ENCODE measurements around the gene INTS11. TPM values are rescaled to one million over a fixed set of nuclear protein-coding genes. Genes with fewer than 3 reads are reported as not detected.

INTS11 gene
- total and polyA plus RNA-seq, 2 of the 13 experiments (the other 11 are each of a cell fraction or from before 2014, with no cell fraction given), result 52.8 to 94.8 TPM

GRCh38 chr1:1325288-1326074 lies 1.0 kb upstream of the INTS11 start (continued):
- TF ChIP-seq ZHX2 (IDR thresholded peaks at IDR 0.05; ENCODE audit: low read depth) (no peak), ZHX2 (CRISPR knock-in tag; IDR thresholded peaks at IDR 0.05; ENCODE audit: borderline replicate concordance) (no peak), ZNF432 (CRISPR knock-in tag; IDR thresholded peaks at IDR 0.05; ENCODE audit: borderline replicate concordance) (no peak), ARNTL (CRISPR knock-in tag; IDR thresholded peaks at IDR 0.05) (no peak), HNF1A (IDR thresholded peaks at IDR 0.05; ENCODE audit: low read depth) (no peak), HNF1A (CRISPR knock-in tag; IDR thresholded peaks at IDR 0.05; ENCODE audit: borderline replicate concordance) (no peak), ZNF3 (CRISPR knock-in tag; IDR thresholded peaks at IDR 0.05) (no peak), SP1 (IDR thresholded peaks at IDR 0.05) (no peak), SP1 (CRISPR knock-in tag; IDR thresholded peaks at IDR 0.05) (no peak), PCBP2 (optimal IDR thresholded peaks at IDR 0.05; ENCODE audit: low read depth, low read length, poor library complexity, severe bottlenecking) (no peak), ESRRA (CRISPR knock-in tag; IDR thresholded peaks at IDR 0.05; ENCODE audit: low read depth) (no peak), NFRKB (IDR thresholded peaks at IDR 0.05) (no peak), ZNF609 (CRISPR knock-in tag; IDR thresholded peaks at IDR 0.05; ENCODE audit: borderline replicate concordance) (no peak), ZFX (CRISPR knock-in tag; IDR thresholded peaks at IDR 0.05; ENCODE audit: low read depth) (no peak; the same call in 1 of the 2 replicates), KDM4B (CRISPR knock-in tag; IDR thresholded peaks at IDR 0.05) (no peak)
